ENCODE measurements around the gene DCANP1.

The DCANP1 gene

DNA sequence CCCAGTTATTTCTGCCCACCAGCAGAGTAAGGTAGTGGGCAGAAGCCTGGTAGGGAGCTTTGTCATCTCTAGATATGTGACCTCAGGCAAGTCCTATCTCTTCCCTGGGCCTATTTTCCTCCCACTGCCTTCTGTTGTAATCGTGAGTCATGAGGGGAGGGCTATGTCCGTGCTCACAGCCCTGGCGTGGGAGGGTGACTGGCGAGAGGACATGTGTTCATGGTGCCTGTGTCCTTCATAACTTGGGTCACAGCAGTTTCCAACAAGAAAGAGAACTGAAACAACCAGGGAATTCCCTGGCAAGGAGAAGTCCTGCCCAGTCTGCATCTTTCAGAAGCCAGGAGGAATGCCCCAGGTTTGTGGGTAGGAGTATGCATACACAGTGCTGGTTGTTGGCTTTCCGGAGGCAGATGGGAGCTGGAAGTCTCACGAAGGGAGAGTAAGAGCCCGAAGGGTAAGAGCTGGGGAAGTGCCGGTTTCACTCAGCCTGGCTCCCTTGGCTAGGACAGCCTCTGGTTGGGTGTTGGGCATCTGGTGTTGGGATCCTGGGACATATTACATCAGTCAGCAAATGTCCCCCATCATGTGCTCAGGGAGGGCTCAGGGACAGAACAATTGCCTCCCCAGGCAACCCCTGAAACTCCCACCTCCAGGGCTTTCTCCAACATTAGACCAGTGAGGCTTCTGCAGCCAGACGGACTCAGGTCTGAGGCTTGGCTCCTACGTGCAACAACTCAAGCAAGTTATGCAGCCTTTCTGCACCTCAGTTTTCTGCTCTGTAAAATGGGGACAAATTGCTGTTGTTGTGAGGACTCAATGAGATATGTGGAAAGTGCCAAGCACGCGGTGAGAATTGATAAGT lies 9.3 kb upstream of the DCANP1 start:
- DNase-seq: no peak

DNA sequence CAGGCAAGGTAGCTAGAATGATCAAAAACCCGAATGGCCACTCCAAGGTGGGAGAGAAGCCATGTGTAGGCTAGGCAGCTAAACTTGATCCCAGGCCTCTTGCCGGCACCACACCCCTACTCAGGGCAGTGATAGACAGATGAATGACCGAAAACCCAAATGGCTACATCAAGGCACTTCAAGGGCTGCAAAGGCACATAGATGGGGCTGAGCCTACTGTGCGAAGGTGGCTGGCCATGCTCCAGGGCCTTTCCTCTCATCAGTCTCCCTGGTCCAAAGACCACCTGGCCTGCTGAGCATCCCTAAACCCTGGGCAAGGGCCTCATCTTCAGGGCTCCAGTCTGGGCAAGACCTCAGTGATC lies 8.7 kb upstream of the DCANP1 start:
- DNase-seq: no peak

DNA sequence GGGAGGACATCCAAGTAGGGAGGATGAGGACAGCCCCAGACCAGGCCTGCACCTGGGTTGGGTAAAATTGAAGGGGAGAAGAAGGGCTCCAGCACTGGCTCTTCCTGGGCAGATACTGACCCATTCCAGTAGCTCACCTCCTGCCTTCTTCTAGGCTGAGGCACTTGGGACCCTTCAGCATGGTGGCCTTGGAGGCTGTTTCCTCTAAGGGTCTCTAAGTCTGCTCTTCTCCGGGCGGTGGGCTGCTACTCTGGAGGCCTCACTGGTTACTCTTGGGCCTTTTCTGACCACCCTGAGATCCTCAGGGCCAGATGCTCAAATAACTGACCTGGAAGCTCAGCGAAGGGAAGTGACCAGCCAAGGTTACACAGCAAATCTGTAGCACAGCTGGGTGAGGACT lies 7.8 kb upstream of the DCANP1 start:
- no peak for DNase-seq

DNA sequence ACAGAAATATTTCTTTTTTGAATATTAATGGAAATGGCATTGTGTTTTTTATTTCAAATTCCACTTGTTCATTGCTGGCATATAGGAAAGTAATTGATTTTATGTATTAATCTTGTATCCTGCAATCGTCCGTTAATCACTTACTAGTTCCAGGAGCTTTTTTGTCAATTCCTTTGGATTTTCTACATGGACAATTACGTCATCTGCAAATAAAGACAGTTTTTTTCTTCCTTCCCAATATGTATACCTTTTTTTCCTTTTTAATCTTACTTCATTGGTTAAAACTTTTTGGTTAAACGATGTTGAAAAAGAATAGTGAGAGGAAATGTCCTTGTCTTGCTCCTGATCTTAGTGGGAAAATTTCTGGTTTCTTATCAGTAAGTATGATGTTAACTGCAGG lies 6.5 kb upstream of the DCANP1 start:
- no peak for DNase-seq

DNA sequence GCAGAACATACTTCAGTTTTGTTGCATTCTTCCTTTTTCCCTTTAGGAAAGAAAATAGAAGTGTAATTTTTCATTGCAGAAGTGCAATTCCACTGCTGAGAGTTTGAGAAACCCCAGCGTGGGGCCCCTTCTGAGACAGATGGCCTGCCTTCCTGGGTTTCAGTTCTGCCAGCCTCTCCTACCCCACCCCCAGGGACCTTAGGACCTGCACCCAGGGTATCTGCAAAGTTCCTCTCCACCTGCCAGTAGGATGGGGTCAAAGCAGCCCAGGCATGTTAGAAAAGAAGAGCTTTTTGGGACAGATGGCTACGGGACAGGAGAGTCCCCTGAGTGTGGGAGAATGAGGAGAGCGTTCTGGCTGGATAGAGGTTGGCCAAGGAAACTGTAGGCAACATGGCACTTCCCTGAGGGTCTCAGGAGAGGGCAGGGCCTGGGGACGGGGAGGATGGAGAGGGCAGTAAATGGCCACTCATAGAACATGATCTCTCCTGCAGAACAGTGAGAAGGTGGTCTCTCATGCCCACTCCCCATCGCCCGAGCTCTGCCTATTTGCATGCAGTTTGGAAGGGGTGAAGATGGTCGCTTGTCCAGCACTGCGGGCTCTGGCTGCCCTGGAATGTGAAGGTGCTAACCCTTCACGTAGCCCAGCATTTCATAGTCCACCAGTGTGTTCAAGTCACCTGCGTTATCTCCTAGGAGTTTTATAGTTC lies 5.3 kb upstream of the DCANP1 start, which contains the start of gene TIFAB:
Gene TIFAB, minus strand, starts transcription at position 31 of the 710 bp plus-strand sequence. CDS start 2,412 bp downstream, outside the sequence.
- DNase-seq: no peak

DNA sequence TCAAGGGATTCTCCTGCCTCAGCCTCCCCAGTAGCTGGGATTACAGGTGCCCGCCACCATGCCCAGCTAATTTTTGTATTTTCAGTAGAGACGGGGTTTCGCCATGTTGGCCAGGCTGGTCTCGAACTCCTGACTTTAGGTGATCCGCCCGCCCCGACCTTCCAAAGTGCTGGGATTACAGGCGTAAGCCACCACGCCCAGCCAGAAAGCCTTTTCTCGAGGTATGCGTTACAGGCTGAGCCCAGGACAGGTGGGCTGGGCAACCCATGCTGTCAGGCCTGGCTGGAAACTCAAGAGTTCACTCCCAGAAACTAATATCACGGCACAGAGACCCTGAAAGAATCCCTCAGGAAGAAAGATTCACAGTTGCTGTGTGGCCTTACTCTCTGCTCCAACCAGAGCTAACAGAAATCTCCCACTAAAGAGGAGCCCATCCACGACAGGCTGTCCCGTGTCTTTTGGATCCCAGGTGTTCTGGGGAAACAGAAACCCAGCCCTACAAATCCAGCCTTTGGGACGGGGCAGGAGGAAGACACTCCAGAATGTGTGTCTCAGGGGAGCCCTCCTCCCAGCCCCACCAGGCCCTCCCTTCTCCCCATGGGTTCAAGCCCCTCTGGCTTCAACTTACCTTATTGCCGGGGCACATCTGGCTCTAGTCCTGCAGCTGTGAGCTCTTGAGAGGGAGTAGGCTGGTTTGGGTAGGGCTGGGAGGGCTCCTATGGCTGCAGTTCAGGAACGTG lies 4.6 kb upstream of the DCANP1 start:
- DNase-seq: no peak

DNA sequence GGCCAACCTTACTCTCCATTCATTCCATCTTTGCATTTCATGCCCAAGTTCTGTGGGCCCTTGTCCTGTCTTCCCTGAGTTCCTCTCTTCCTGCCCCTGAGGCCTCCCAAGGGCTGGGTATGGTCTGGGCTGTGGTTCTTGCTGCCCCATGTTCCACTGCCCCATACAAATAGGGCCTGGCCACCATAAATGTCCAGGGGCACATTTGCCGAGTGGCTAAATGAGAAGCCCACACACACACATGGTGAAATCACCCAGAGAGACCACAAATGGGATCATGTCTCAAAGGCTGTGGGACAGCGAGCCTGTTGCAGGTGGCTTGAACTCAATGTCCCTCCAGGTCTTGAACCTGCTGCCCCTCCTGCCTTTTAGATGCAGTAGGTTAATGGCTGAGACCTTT lies 3.8 kb upstream of the DCANP1 start:
- DNase-seq: no peak

DNA sequence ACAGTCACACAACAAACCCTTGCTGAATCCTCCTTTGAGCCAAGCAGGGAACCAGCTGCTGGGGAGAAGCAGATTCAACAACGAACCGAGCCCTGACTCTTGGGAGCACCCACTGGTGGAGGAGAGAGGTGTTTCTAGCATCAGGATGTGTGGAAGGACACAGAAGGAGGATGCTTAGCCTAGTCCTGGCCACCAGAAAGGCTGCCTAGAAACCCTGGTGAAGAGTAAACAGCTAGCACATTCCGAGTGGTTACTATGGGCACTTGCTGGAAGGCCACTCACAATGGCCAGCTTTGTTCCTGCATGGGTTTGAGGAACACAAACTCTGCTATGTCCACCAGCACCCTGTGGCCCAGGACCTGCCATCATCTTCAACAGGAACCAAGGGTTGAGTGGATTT lies 3.2 kb upstream of the DCANP1 start:
- no peak for DNase-seq

DNA sequence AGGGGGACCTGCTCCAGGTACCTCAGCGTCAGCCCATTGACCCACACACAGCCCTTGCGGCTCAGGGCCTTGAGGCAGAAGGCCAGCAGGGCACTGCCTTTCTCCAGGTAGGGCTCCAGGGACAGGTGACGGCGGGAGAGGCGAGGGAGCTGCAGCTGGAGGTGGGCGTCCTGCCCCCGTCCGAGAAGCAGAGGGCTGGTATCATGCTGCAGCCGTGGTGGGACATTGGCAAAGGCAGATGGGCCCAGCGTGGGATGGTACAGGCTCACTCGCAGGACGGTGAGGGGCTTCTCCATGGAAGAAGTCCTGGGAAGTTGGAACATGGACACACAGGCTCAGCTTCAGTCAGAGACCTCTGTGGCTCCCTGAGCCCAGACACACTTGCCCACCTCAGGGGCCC lies 2.5 kb upstream of the DCANP1 start:
- no peak for DNase-seq

DNA sequence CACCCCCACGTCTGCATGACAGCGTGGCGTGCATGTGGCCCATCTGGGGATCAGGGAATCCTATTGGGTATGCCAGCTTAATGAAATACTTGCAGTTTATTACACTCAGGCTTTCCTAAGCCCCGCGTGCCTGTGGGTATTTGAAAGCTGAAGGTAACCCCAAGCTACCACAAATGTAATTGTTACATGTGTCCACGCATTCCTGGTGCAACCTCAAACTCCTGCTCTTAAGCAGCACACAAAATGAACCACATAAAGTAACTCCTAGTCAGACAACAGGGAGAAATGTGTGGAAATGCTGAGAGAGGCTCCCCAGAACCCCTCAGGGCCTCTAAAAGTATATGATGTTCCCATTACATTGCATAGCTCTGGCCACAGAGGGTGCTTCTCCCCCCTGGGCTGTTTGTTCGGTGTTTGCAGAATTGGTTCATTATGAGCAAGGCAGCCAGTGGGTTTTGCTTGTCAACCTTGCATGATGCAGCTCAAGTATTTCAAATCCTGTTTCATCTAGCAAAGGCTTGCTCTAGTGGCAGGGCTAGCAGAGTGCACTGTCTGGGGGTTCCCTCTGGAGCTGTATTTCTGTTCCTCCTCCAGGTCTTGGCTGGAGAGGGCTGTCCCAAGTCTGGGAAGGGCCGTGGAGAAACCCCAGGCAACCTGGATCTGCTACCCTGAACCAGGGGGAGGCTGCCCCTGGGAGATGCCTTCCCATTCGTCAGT lies 1.8 kb upstream of the DCANP1 start:
- no peak for DNase-seq

DNA sequence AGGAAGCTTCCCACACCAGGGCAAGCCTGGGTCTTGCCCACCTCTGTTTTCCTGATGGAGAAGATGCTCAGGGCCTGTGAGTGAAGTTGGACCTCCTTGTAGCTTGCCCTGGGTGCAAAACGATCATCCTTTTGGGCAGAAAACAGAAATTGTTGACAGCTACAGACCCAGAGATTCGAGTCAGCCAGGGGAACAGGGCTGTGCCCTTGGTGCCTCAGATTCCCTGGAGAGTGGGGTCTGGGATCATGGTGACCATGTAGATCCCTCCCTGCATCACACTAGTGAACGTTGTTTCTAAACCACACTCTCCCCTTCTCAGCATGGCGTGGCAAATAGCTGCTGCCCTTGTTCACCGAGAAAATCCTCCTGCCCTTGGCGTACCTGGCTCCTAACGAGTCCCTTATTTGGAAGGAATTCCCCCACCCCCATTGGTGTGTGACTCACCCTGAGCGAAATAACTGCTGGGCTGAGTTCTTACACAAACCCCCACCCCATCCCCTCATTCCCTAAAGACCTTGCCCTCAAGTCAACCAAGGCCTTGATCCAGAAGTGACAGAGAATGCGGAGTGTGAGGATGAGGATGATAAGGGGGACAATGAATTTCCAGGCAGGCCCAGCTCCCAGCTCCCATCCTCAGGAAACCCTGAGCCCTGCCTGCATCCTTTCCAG lies 1.1 kb upstream of the DCANP1 start:
- DNase-seq: no peak

DNA sequence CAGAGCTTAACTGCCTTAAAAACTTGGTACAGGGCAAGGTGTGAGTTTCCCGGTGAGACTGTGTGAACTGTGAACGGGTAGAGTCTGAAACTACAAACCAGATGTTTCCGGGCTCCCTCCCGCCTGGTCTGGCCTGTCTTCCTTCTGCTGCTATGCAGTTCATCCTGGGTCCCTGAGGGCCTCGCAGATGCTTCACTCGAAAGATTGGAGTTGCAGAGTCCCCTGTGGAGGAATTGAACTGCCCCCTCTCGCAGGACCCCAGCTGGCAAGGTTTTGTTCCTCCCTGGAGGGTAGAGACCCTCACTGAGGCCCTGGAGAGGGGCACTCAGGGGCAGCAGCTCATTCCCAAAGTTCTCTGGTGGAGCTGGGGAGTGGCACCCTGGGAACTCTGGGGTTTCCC lies 533 bp downstream of the DCANP1 start:
- DNase-seq: no peak

DNA sequence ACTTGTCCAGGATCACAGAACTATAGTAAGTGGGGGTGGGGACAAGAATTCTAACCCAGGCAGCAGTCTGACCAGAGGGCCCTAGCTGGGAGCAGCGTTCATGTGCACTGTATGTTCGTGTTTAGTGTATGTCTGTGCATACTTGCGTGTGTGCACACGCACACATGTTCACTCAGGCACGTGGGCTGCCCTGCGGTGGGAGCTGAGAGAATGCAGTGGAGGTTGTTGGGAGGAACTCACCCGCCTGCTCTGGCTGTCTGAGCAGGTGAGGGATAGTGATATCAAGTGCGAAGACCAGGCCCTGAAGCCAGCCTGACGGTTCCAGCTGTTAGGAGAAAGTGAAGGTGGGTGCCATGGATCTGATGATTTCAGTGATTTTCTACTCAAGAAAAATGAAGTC lies 942 bp downstream of the DCANP1 start:
- DNase-seq: no peak

DNA sequence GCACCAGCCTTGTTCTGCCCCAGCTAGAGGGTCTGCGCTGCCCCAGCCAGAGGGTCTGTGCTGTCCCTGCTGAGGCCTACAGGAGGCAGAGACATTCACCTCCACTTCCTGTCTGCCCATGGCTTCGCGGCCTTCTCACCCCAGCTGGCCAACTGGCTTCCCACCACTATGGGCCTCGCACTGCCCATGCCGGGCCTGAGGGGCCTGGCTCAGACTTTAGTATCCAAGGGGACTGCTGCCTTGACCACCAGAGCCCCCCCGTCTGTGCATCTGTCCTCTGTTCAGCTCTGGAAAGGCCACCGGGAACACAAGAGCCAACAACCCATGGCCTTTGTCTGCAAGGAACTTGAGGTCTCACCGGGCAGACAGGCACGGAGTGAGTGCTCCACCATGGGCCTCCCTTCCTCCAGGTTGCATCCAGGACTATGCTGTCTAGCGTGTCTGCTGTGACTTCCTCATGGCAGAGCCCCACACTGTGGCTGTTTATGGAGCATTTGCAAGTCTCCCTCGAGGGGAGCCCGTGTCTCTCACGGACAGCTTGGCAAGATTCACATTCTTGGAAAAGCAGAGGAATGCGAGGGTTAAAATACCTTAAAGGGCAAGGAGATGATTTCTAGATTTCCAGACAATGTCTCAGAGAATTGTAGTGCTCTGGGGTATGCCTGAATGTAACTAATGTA lies 1.7 kb downstream of the DCANP1 start:
- DNase-seq: no peak

DNA sequence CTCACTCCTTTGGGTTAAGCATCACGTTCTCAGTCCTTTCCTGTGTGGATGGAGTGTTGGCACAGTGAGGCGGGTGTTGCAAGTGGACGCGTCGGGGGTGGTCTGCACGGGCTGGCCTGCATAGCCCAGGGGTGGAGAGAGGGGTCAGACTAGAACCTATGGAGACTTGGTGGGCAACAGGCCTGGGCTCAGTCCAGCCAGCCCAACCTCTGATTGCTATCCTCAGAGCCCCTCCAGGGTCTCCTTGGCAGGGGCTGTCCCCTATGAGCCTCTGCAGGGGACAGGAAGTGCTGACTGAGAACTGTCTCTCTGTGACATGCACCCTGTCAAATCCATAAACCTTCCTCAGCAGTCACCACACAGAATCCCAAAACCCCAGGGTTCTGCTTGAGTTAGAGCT lies 2.3 kb downstream of the DCANP1 start:
- DNase-seq: no peak

DNA sequence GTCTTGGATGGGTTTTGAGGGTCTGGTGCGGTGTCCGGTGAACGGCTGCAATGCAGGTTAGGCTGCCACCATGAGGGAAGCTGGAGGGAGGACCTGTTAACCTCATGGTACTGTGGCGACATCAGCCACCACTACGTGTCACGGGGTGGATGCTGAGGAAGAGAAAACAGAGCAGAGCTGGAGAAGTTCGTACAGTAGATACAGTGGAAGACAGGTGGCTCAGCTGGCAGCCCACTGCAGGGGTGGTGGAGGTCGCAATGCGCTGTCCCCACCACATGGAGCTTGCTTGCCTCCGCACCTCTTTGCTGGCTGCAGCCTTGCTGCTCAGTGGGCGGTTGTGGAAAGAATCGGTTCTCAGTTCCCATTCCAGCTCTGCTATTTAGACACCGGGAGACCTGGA lies 2.8 kb downstream of the DCANP1 start:
- no peak for DNase-seq

DNA sequence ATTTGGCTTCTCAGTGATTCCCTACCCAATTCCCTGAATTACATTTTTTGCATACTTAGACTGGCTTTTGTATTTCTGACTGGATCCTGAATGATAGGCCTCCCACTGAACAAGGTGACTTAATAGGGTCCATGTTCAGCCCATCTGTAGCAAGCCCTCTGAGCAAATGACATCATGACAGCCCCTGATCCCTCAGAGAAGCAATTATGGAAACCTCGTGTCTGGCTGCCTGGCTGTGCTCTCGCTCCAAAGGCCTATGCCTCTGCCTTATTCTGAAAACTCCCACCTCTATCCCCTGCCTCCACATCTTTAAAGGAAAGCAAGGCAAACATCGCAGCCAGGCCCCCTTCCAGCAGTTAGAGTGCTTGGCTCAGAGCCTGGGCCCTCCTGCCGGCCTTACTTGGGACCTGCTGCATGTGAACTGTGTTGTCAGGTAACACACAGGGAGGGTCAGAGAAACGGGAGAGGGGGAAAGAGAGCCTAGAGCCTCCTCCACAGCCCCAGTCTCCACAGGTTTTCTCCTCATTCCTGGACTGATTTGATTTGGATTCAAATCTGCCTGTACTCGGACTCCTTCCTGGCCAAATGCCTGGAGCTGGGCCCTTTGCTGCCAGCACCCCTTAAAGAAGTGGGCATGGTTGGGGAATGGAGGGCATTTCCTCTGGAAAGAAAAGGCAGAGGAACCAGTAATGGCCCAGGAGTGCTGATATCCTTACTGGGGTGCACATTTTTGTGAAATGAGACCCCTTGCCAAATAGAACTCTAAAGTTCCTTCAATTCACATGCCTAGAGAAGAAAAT lies 3.8 kb downstream of the DCANP1 start:
- DNase-seq: no peak

DNA sequence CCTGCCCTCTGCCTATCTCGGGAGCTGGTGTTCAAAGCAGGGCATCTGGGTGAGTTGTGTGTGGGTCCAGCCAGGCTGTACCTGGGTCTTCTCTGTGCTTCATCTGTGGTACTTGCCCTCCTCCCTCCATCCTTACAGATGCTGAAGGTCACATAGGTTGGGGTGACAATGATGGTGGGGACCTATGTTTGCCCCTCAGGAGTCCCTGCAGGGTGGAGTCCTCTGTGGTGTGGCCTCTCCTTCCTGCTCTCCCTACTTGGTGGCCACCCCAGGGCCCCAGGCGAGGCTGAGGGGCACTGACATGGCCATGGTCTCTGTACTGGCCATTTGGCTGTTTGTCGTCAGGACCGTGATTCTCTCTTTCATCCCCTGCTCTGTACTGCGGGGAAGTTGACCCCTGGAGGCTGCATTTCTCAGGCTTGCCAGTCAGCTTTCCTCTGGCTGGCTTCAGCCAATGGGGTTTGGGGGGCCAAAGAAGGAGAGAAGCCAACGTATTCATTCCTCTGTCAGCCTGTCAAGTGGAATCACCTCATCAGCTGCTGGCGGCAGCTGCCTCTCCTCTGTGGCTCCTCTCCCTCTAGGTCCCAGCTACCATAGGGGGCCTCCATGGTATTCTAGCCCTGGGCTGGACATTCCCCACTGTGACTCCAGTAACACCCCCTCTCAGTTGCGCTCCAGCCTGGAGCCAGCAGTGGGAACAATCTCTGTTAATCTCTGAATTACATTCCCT lies 4.6 kb downstream of the DCANP1 start:
- DNase-seq: no peak

DNA sequence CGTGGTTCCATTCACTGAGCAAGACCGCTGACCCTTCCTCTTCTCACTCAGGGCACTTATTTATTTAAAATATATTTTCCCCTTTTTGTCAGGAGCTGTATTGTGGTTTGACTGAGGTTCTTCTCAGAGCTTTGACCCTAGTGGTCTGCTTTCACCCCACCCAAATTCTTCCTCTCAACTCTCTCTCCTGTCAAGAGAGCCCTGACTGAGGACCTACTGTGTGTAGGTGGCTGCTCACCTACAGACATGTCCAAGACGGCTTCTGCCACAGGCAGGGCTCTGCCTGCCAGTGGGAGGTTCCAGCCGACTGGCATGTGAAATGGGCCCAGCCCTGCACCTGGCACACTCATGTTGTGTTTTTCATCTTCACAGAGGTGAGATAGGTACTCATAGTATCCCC lies 5.2 kb downstream of the DCANP1 start:
- no peak for DNase-seq

DNA sequence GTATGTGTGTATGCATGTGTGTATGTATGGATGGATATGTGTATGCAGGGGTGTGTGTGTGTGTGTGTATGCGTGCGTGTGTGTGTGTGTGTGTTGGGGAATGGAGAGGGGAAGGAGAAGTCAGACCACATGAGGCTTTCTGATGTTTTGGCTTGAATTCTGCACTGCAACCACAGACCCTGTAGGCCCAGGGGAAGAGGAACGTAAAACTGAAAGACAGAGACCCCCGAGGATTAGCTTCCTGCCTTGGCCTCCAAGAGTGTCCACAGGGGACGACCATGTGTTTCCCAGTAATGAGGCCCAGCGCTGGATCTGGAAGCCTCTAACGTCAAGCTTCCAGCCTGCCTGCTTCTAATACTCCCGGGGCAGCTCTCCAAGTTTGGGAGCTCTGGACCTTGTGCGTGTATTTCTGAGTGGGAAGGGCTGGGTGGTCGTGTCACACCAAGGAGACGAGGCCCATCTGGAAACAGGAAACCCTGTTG lies 5.8 kb downstream of the DCANP1 start:
- DNase-seq: no peak
